Esophagus muscularis mucosa (tissue), 3 donors: ENCODE data around the gene LRRN4.

Experiments used
- POLR2A ChIP-seq: fragments of 450-650 bp; IDR thresholded peaks from one replicate; pipeline ENCODE4 v1.6.1; 2017; ENCODE audit warnings: antibody characterized with exemption, moderate library complexity, mild to moderate bottlenecking, low read depth
- TF ChIP-seq, protein P1 (sequence below), 3 experiments: fragments of 200-600 bp in 2 of 3; fragments of 450-650 bp in 1 of 3; sonication (generic) in 2 of 3; IDR thresholded peaks; one replicate each; pipeline ENCODE4 v1.5.1; 2017 to 2019; ENCODE audit warnings: antibody characterized with exemption in 3 of 3, mild to moderate bottlenecking in 2 of 3, moderate library complexity in 1 of 3

GRCh38 chr20:6007094-6007528, 46.7 kb downstream of the LRRN4 start:
- TF ChIP-seq POLR2A, result no peak
- TF ChIP-seq, protein P1, sequence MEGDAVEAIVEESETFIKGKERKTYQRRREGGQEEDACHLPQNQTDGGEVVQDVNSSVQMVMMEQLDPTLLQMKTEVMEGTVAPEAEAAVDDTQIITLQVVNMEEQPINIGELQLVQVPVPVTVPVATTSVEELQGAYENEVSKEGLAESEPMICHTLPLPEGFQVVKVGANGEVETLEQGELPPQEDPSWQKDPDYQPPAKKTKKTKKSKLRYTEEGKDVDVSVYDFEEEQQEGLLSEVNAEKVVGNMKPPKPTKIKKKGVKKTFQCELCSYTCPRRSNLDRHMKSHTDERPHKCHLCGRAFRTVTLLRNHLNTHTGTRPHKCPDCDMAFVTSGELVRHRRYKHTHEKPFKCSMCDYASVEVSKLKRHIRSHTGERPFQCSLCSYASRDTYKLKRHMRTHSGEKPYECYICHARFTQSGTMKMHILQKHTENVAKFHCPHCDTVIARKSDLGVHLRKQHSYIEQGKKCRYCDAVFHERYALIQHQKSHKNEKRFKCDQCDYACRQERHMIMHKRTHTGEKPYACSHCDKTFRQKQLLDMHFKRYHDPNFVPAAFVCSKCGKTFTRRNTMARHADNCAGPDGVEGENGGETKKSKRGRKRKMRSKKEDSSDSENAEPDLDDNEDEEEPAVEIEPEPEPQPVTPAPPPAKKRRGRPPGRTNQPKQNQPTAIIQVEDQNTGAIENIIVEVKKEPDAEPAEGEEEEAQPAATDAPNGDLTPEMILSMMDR (IDR thresholded peaks at IDR 0.05), result no peak
